T-helper 2 cell treated with Interferon-gamma antibody and Interleukin-4, amounts not matched to agents 100 ng/mL and 5 ng/mL, for 36 hours (primary cell): ENCODE results near the gene RNU1-3. TPM values are rescaled to one million over a fixed set of nuclear protein-coding genes. Genes with fewer than 3 reads are reported as not detected.
"Not testable (repeated sequence)": the region's sequence is repeated elsewhere in the genome, so short reads cannot be mapped to it uniquely, and the experiment has no call there.

Experiments used
- intact Hi-C: fragments of 100-400 bp; cut with micrococcal nuclease; formaldehyde crosslinking; loops from one replicate; pipeline ENCODE4 v1.15.1; 2023
- total RNA-seq: library from RNA; stranded (reverse); gene quantifications from 2 replicates; pipeline ENCODE4 v1.2.3, GENCODE V29; 2022

The RNU1-3 gene
- total RNA-seq, 1 donor from 2014 or later, result 2,343 TPM

DNA sequence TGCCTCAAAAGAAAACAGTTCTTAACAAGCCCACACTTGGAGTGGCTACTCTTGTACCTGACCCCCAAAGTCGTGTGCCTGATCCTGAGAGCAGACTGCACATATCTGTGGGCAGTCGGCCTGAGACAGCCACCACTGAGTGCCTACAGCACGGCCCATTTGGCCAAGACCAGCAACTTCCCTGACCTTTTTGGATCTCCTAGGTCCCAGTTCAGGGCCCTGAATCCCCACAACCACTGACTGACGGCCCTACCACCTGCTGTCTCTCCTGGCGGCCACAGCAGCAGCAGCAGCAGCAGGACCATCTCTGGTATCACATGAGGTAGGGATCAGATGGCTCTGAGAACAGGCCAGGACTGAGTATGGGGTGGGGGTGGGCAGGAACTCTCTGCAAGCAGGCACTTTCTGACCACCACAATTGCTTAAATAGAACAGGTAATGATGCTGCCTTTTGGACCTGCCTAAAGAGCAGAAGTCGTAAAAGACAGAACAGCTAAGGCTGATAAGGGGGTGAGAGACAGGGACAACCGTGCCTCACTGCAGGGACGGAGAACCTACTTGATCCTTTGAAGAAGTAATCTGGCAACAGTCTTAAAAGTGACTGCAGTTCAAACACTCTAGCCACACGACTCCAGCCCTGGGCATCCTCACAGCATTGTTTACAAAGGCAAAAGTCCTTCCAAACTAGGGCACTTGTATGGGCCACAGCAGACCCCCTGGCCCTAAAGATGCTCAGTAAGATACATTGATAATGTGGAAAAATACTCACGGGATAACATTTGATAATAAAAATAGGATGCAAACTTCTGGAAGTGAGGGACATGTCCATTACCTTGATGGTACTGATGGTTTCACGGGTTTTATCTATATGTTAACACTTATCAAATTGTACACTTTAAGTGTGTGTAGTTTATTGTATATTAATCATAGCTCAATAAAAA is 27.4 kb downstream of the RNU1-3 start:
- intact Hi-C loops, result not testable (repeated sequence)

GRCh38 chr1:16637941-16638778 is 28.6 kb downstream of the RNU1-3 start:
- intact Hi-C loops, result not testable (repeated sequence)

DNA sequence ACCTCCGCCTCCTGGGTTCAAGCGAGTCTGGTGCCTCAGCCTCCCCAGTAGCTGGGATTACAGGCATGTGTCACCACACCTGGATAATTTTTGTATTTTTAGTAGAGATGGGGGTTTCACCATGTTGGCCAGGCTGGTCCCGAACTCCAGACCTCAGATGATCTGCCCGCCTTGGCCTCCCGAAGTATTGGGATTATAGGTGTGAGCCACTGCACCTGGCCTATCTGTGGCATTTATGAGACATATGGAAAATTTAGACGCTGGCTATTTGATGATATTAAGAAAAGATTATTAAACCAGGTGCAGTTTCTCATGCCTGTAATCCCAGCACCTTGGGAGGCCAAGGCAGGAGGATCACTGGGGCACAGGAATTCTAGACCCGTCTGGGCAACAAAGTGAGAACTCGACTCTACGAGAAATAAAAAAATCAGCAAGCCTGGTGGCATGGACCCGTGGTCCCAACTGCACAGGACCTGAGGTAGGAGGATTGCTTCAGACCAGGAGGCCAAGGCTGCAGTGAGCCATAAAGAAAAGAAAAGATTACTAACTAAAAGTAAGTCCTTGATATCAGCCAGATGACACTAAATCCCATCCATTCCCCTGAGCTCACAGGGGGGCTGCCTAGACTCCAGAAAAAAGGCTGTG is 30.1 kb downstream of the RNU1-3 start:
- intact Hi-C loops, result not testable (repeated sequence)

- intact Hi-C loops, result not testable (repeated sequence)
These were observed 30.8 kb downstream of the RNU1-3 start for GRCh38 chr1:16635959-16636358.

DNA sequence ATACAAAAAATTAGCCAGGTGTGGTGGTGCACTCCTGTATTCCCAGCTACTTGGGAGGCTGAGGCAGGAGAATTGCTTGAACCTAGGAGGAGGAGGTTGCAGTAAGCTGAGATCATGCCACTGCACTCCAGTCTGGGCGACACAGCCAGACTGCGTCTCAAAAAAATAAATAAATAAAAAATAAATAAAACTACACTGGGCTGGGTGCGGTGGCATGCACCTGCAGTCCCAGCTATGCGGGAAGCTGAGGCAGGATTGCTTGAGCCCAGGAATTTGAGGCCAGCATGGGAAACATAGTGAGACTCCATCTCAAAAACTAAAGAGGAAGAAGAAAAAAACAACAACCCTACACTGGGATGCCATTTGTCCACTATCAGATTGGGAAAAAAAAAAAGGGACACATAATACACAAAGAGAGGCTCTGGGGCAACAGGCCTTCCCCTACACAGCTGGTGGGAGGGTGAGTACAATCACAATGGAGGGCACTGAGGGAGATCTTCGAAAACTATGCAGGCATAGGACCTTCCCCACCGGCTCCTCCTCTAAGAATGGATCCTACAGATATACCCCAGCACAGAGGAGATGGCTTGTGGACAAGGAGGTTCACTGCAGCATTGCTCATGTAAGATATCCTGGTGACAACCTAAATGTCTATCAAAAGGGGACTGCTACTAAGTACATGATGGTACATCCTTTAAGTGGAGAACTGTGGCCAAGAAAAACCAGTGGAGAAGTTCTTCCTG is 33.0 kb downstream of the RNU1-3 start:
- intact Hi-C loops, result not testable (repeated sequence)

GRCh38 chr1:16632044-16632850 is 34.5 kb downstream of the RNU1-3 start:
- intact Hi-C loops, result not testable (repeated sequence)

GRCh38 chr1:16631248-16632043 is 35.3 kb downstream of the RNU1-3 start:
- intact Hi-C loops, result no loop called here

GRCh38 chr1:16630661-16631247 is 36.0 kb downstream of the RNU1-3 start:
- intact Hi-C loops, result no loop called here

DNA sequence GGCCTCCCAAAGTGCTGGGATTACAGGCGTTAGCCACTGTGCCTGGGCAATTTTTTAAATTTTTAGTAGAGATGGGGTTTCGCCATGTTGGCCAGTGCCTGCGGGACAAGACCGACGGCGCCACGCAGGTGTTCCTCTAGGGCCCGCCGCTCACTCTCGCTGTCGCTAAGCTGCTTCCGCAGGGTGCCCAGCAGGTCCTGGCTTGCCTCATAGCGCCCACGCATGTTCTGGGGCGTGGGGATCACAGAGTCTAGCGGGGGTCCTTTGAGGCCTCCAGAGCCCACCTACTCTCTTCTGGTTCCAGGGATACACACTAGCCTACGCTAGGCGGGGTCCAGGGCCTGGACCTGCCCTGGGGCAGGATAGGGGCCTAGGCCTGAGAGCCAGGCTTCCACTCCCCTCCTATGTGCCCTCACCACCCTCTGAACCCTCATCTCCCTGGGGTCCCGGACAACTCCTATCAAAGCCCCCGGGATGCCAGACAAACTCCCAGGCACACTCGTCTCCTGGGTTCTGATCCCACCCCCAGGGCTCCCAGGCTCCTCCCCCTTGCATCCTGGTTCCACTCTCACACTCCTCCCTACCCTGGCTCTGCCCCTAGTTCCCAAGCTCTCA is 36.7 kb downstream of the RNU1-3 start:
- intact Hi-C loops, result not testable (repeated sequence)

GRCh38 chr1:16628361-16629111 is 38.2 kb downstream of the RNU1-3 start:
- intact Hi-C loops, result no loop called here

- intact Hi-C loops, result not testable (repeated sequence)
These were observed 40.3 kb downstream of the RNU1-3 start for GRCh38 chr1:16626409-16626983.

GRCh38 chr1:16625497-16626408 is 41.0 kb downstream of the RNU1-3 start:
- intact Hi-C loops, result no loop called here

GRCh38 chr1:16623812-16624719 is 42.7 kb downstream of the RNU1-3 start:
- intact Hi-C loops, result not testable (repeated sequence)

DNA sequence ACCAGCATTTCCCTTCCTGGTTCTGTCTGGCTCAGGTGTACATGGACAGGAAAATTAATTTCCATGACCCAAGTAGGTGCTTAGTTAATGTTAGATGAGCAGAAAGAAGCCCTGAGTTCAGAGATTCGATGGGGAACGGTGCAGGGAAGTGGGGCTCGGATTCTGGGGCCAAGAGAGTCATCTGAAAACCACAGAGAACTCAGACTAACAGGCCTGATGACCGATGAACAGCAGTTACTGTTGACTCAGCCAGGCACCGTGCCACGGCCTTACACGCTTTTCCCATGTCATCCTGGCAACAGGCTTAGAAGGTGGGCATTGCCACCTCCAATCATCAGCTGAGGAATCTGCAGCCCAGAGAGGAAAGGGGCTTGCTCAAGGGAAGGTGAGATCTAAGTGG is 43.4 kb downstream of the RNU1-3 start:
- intact Hi-C loops, result not testable (repeated sequence)

GRCh38 chr1:16621681-16622315 is 45.0 kb downstream of the RNU1-3 start:
- intact Hi-C loops, result loop anchor here (1.0 kb wide), 1 partner anchor 330 kb away; no protein-coding TSS in a partner anchor
